ENCODE measurements around the gene HMGN1.
"Not testable (repeated sequence)": the region's sequence is repeated elsewhere in the genome, so short reads cannot be mapped to it uniquely, and the experiment has no call there.

The HMGN1 gene

GRCh38 chr21:39348355-39349210 lies at the start of gene HMGN1:
Gene HMGN1, minus strand, starts transcription at chr21:39349088. Its CDS starts 171 bp downstream, at chr21:39348917.
- in situ Hi-C loops (cut with HindIII; ENCODE audit: low pct_ligation_motif_present, low pct_unique_long_range_greater_than_20kb, low sequenced_read_pairs), result no loop called here
- peak; percentile 66 for DNase-seq

GRCh38 chr21:39397646-39398385 lies 48.9 kb upstream of the HMGN1 start:
- DNase-seq, result no peak
- in situ Hi-C loops (cut with HindIII; ENCODE audit: low pct_ligation_motif_present, low pct_unique_long_range_greater_than_20kb, low sequenced_read_pairs), result no loop called here

GRCh38 chr21:39392981-39393380 lies 44.1 kb upstream of the HMGN1 start:
- in situ Hi-C loops (cut with HindIII; ENCODE audit: low pct_ligation_motif_present, low pct_unique_long_range_greater_than_20kb, low sequenced_read_pairs), result no loop called here
- no peak for DNase-seq

- DNase-seq, result no peak
- in situ Hi-C loops (cut with HindIII; ENCODE audit: low pct_ligation_motif_present, low pct_unique_long_range_greater_than_20kb, low sequenced_read_pairs), result no loop called here
Observed at GRCh38 chr21:39390212-39390765, 41.4 kb upstream of the HMGN1 start.

- no peak for DNase-seq
- in situ Hi-C loops (cut with HindIII; ENCODE audit: low pct_ligation_motif_present, low pct_unique_long_range_greater_than_20kb, low sequenced_read_pairs), result no loop called here
Observed at GRCh38 chr21:39388811-39389155, 39.9 kb upstream of the HMGN1 start.

- in situ Hi-C loops (cut with HindIII; ENCODE audit: low pct_ligation_motif_present, low pct_unique_long_range_greater_than_20kb, low sequenced_read_pairs), result no loop called here
- peak; percentile 83 for DNase-seq
Observed at GRCh38 chr21:39388038-39388810, 39.3 kb upstream of the HMGN1 start.

GRCh38 chr21:39387461-39388037 lies 38.7 kb upstream of the HMGN1 start:
- in situ Hi-C loops (cut with HindIII; ENCODE audit: low pct_ligation_motif_present, low pct_unique_long_range_greater_than_20kb, low sequenced_read_pairs), result no loop called here
- DNase-seq, result peak; percentile 85

- in situ Hi-C loops (cut with HindIII; ENCODE audit: low pct_ligation_motif_present, low pct_unique_long_range_greater_than_20kb, low sequenced_read_pairs), result no loop called here
- DNase-seq, result no peak
Observed at GRCh38 chr21:39386899-39387298, 38.0 kb upstream of the HMGN1 start.

GRCh38 chr21:39386194-39386593 lies 37.3 kb upstream of the HMGN1 start:
- DNase-seq, result no peak
- in situ Hi-C loops (cut with HindIII; ENCODE audit: low pct_ligation_motif_present, low pct_unique_long_range_greater_than_20kb, low sequenced_read_pairs), result no loop called here

GRCh38 chr21:39385299-39386145 lies 36.6 kb upstream of the HMGN1 start:
- in situ Hi-C loops (cut with HindIII; ENCODE audit: low pct_ligation_motif_present, low pct_unique_long_range_greater_than_20kb, low sequenced_read_pairs), result no loop called here
- DNase-seq, result no peak

- in situ Hi-C loops (cut with HindIII; ENCODE audit: low pct_ligation_motif_present, low pct_unique_long_range_greater_than_20kb, low sequenced_read_pairs), result no loop called here
- DNase-seq, result peak; percentile 20
Observed at GRCh38 chr21:39384674-39385298, 35.9 kb upstream of the HMGN1 start.

GRCh38 chr21:39382096-39382495 lies 33.2 kb upstream of the HMGN1 start:
- in situ Hi-C loops (cut with HindIII; ENCODE audit: low pct_ligation_motif_present, low pct_unique_long_range_greater_than_20kb, low sequenced_read_pairs), result not testable (repeated sequence)

GRCh38 chr21:39381009-39381408 lies 32.1 kb upstream of the HMGN1 start:
- DNase-seq, result no peak
- in situ Hi-C loops (cut with HindIII; ENCODE audit: low pct_ligation_motif_present, low pct_unique_long_range_greater_than_20kb, low sequenced_read_pairs), result no loop called here

More at GRCh38 chr21:39382096-39382495, 33.2 kb upstream of the HMGN1 start:
- DNase-seq, result not testable (repeated sequence)

- DNase-seq, result peak; percentile 92
- in situ Hi-C loops (cut with HindIII; ENCODE audit: low pct_ligation_motif_present, low pct_unique_long_range_greater_than_20kb, low sequenced_read_pairs), result no loop called here
Observed at GRCh38 chr21:39379986-39380891, 31.4 kb upstream of the HMGN1 start.

GRCh38 chr21:39377444-39378050 lies 28.7 kb upstream of the HMGN1 start:
- no peak for DNase-seq
- in situ Hi-C loops (cut with HindIII; ENCODE audit: low pct_ligation_motif_present, low pct_unique_long_range_greater_than_20kb, low sequenced_read_pairs), result no loop called here

- in situ Hi-C loops (cut with HindIII; ENCODE audit: low pct_ligation_motif_present, low pct_unique_long_range_greater_than_20kb, low sequenced_read_pairs), result no loop called here
- no peak for DNase-seq
Observed at GRCh38 chr21:39375446-39375845, 26.6 kb upstream of the HMGN1 start.
